Measurements from ENCODE around the gene TTLL13.

DNA sequence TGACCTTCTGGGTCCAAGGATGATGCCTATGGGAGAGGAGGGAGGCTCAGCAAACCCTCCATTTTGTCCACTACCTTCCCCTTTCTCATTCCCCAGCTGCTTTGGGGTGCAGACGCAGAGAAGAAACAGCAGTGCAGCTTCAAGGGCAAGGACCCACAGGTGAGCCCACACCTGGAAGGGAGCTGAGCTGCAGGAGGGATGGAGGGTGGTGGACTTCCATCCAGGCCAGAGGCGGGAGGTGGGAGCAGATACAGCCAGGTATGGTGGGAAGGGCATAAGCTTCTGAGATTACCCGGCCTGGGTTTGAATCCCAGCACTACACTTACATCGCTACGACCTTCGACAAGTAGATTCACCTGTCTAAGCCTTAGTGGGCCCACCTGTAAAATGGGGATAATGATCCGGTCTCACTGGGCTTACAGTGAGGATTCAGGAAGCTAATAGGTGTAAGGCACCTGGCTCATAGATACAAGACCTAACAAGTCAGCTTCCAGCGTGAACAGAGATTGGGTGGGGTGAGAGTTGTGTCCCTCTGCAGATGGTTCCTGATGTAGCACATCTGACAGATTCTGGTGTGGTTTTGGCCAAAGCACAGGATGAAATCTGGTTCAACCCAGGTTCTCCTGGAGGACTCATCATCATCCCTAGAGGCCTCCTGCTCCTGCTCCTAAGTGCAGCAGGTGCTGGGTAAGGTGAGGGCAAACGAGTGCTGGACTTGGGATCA lies 31.5 kb upstream of the TTLL13 start:
- TF ChIP-seq, protein P1, sequence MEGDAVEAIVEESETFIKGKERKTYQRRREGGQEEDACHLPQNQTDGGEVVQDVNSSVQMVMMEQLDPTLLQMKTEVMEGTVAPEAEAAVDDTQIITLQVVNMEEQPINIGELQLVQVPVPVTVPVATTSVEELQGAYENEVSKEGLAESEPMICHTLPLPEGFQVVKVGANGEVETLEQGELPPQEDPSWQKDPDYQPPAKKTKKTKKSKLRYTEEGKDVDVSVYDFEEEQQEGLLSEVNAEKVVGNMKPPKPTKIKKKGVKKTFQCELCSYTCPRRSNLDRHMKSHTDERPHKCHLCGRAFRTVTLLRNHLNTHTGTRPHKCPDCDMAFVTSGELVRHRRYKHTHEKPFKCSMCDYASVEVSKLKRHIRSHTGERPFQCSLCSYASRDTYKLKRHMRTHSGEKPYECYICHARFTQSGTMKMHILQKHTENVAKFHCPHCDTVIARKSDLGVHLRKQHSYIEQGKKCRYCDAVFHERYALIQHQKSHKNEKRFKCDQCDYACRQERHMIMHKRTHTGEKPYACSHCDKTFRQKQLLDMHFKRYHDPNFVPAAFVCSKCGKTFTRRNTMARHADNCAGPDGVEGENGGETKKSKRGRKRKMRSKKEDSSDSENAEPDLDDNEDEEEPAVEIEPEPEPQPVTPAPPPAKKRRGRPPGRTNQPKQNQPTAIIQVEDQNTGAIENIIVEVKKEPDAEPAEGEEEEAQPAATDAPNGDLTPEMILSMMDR (conservative IDR thresholded peaks at IDR 0.05; ENCODE audit: low read length), result no peak
- no peak for TF ChIP-seq EZH2phosphoT487 (IDR thresholded peaks at IDR 0.05; ENCODE audit: borderline replicate concordance, low read depth, low read length)

All from OCI-LY7 (cell line).